ENCODE measurements around the gene RNPEPL1. TPM values are rescaled to one million over a fixed set of nuclear protein-coding genes. Genes with fewer than 3 reads are reported as not detected.

Gene RNPEPL1
- total RNA-seq, 1 experiment from 2014 or later, result 31.5 TPM

GRCh38 chr2:240604939-240605716 is 36.8 kb downstream of the RNPEPL1 start:
- POLR2A ChIA-PET, result interaction anchor here (0.7 to 1.0 kb wide), 2 partner anchors 8 to 508 kb away, joined by 3 read pairs; no protein-coding TSS in a partner anchor

GRCh38 chr2:240605867-240606743 is 37.8 kb downstream of the RNPEPL1 start:
- no TSS peak for BruUV-seq (replicated peaks)
- TF ChIP-seq, protein P1, sequence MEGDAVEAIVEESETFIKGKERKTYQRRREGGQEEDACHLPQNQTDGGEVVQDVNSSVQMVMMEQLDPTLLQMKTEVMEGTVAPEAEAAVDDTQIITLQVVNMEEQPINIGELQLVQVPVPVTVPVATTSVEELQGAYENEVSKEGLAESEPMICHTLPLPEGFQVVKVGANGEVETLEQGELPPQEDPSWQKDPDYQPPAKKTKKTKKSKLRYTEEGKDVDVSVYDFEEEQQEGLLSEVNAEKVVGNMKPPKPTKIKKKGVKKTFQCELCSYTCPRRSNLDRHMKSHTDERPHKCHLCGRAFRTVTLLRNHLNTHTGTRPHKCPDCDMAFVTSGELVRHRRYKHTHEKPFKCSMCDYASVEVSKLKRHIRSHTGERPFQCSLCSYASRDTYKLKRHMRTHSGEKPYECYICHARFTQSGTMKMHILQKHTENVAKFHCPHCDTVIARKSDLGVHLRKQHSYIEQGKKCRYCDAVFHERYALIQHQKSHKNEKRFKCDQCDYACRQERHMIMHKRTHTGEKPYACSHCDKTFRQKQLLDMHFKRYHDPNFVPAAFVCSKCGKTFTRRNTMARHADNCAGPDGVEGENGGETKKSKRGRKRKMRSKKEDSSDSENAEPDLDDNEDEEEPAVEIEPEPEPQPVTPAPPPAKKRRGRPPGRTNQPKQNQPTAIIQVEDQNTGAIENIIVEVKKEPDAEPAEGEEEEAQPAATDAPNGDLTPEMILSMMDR (IDR thresholded peaks at IDR 0.05; ENCODE audit: unreplicated experiment), result no peak
- H3K9me3 Mint-ChIP-seq (ENCODE audit: unreplicated experiment), result no peaks in the 10 kb centered on the region
- no peaks in the 10 kb centered on the region for H3K36me3 Mint-ChIP-seq (ENCODE audit: insufficient read depth, unreplicated experiment)
- H3K4me1 Mint-ChIP-seq (ENCODE audit: insufficient read depth, unreplicated experiment), result no peaks in the 10 kb centered on the region
- CTCF ChIA-PET, result interaction anchor here (0.5 to 1.1 kb wide), 3 partner anchors 19 to 456 kb away, joined by 3 to 4 read pairs (median 3); no protein-coding TSS in a partner anchor
- POLR2A ChIA-PET, result interaction anchor here (0.6 to 1.0 kb wide), 2 partner anchors 9 to 57 kb away, joined by 3 read pairs; no protein-coding TSS in a partner anchor
- no peak overlapping the region for H3K27ac Mint-ChIP-seq (ENCODE audit: low read depth, unreplicated experiment)
- H3K27me3 Mint-ChIP-seq (ENCODE audit: insufficient read depth, unreplicated experiment), result peaks cover 11% of the 10 kb centered on the region
- DNase-seq (ENCODE audit: unreplicated experiment), result no peak
- intact Hi-C loops (cut with micrococcal nuclease), result no loop called here
- H3K4me3 Mint-ChIP-seq (ENCODE audit: unreplicated experiment), result no peak overlapping the region

More at GRCh38 chr2:240604939-240605716, 36.8 kb downstream of the RNPEPL1 start:
- Mint-ChIP-seq H3K36me3 (ENCODE audit: insufficient read depth, unreplicated experiment) (peaks cover 5% of the 10 kb centered on the region), H3K27me3 (ENCODE audit: insufficient read depth, unreplicated experiment) (peaks cover 11% of the 10 kb centered on the region), H3K4me1 (ENCODE audit: insufficient read depth, unreplicated experiment) (no peaks in the 10 kb centered on the region), H3K27ac (ENCODE audit: low read depth, unreplicated experiment) (no peak overlapping the region), H3K9me3 (ENCODE audit: unreplicated experiment) (no peaks in the 10 kb centered on the region), H3K4me3 (ENCODE audit: unreplicated experiment) (no peak overlapping the region)
- TF ChIP-seq, protein P1 (IDR thresholded peaks at IDR 0.05; ENCODE audit: unreplicated experiment), result no peak
- intact Hi-C loops (cut with micrococcal nuclease), result no loop called here
- CTCF ChIA-PET, result interaction anchor here (1.0 to 1.6 kb wide), 2 partner anchors 18 to 236 kb away, joined by 3 to 4 read pairs; no protein-coding TSS in a partner anchor
- no TSS peak for BruUV-seq (replicated peaks)
- no peak for DNase-seq (ENCODE audit: unreplicated experiment)

DNA sequence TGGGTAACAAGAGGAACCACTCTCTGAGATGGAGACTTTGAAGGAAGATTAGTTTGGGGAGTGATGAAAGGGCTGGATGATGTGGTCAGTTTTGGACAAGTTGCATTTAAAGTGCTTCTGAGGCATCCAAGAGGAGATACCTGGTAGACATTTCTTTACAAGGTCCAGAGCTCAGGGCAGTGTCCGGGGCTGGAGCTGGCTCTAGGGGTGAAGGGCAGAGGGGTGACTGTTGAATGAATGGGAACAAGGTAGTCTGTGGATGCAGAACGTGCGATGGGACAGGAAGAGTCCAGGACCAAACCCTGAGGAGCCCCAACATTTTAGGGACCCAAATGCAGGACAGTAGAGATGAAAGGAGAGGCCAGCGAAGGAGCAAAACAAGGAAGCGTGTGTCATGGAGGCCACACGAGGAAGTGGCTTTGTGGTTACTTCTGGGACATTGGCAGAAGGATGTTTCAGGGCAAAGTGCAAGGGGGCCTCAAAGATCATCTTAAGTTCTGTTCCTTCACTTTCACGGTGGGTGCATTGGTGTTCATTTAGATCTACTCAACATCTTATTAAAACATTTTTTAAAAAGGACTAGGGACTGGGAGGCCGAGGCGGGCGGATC is 43.4 kb downstream of the RNPEPL1 start:
- TF ChIP-seq, protein P1 (IDR thresholded peaks at IDR 0.05; ENCODE audit: unreplicated experiment), result no peak
- intact Hi-C loops (cut with micrococcal nuclease), result no loop called here
- Mint-ChIP-seq H3K4me1 (ENCODE audit: insufficient read depth, unreplicated experiment) (no peaks in the 10 kb centered on the region), H3K9me3 (ENCODE audit: unreplicated experiment) (no peaks in the 10 kb centered on the region), H3K36me3 (ENCODE audit: insufficient read depth, unreplicated experiment) (no peaks in the 10 kb centered on the region), H3K4me3 (ENCODE audit: unreplicated experiment) (no peak overlapping the region), H3K27me3 (ENCODE audit: insufficient read depth, unreplicated experiment) (peaks cover 11% of the 10 kb centered on the region), H3K27ac (ENCODE audit: low read depth, unreplicated experiment) (no peak overlapping the region)
- DNase-seq (ENCODE audit: unreplicated experiment), result no peak
- POLR2A ChIA-PET, result no interaction called here
- CTCF ChIA-PET, result interaction anchor here (0.7 kb wide), 1 partner anchor 1018 kb away, joined by 4 read pairs; no protein-coding TSS in a partner anchor
- no TSS peak for BruUV-seq (replicated peaks)
